OCI-M2 (cell line): ENCODE measurements around the gene LCN6.

Source experiments
- DNase-seq: peaks from one replicate; lab custom pipeline; 2025; ENCODE audit not compliant: unreplicated experiment; lab: John Stamatoyannopoulos, UW

LCN6 gene

DNA sequence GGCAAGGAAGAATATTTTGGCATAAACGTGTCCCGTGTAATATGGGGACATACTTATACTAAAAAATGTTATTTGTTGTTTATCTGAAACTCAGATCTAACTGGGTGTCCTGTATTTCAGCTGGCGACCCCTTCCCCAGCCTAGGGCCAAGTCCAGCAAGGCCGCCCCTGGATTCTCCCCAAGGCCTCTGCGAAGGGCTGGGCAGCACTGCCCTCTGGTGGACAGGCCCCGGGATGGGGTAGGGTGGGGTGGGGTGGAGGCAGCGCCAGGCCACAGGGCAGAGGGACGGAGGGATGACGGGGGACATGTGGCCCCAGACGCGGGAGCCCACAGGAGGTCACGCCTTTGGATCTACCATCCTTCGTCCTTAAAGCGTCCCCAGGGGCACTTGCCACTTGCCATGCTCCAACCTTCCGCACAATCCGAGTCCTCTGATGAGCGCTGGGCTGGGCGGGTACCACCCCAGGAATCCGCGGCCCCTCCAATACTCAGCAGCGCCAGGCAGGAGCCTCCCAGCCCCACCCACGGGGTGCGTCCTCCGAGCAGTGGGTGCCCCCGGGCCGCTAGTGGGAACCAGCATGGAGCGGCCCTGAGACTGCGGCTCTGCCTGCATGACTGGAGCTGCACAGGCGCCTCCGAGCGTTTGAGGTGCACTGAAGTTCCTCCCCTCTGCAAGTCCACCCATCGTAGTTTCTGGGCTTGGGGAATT lies 54.0 kb downstream of the LCN6 start:
- DNase-seq, result no peak
